Skeletal muscle tissue (tissue), 4 donors: ENCODE measurements around the gene ARIH2. TPM values are rescaled to one million over a fixed set of nuclear protein-coding genes. Genes with fewer than 3 reads are reported as not detected.

ENCODE experiments used
- H3K27ac ChIP-seq: one replicate; pipeline ENCODE4 v1.7.0; 2013; ENCODE audit warnings: mild to moderate bottlenecking, low read depth, low read length, inconsistent platforms
- H3K27me3 ChIP-seq, 3 donors: one replicate each; pipeline ENCODE4 v1.7.0; 2013; ENCODE audit warnings: low read length in 3 of 3; ENCODE audit not compliant: control insufficient read depth in 3 of 3, insufficient read depth in 3 of 3
- H3K36me3 ChIP-seq, 3 donors: one replicate each; pipeline ENCODE4 v1.7.0; 2013; ENCODE audit warnings: low read length in 3 of 3; ENCODE audit not compliant: control insufficient read depth in 3 of 3, insufficient read depth in 3 of 3
- H3K4me1 ChIP-seq, 3 donors: one replicate each; pipeline ENCODE4 v1.7.0; 2013; ENCODE audit warnings: low read length in 3 of 3, mild to moderate bottlenecking in 3 of 3; ENCODE audit not compliant: control insufficient read depth in 3 of 3, insufficient read depth in 3 of 3
- H3K4me3 ChIP-seq, 3 donors: one replicate each; pipeline ENCODE4 v1.7.0; 2013; ENCODE audit warnings: low read length in 3 of 3
- H3K9ac ChIP-seq, 3 donors: one replicate each; pipeline ENCODE4 v1.7.0; 2013; ENCODE audit warnings: low read length in 3 of 3, mild to moderate bottlenecking in 3 of 3, moderate library complexity in 2 of 3, low read depth in 1 of 3
- H3K9me3 ChIP-seq, 3 donors: one replicate each; pipeline ENCODE4 v1.7.0; 2013; ENCODE audit warnings: low read length in 3 of 3; ENCODE audit not compliant: control insufficient read depth in 3 of 3
- total RNA-seq: library from RNA; depleted of rRNA; stranded (reverse); fragments of >200 nt; gene quantifications from one replicate; pipeline ENCODE4 v1.2.3, GENCODE V29; 2014
- donor health status: Osteomylitis.

The ARIH2 gene
- total RNA-seq, 1 donor from 2014 or later: 51.7 TPM

GRCh38 chr3:48997102-48997635 is 78.5 kb downstream of the ARIH2 start:
- Histone ChIP-seq H3K4me1 (peaks cover 2 to 3% (median 2%) of the 10 kb centered on the region in 3 donors), H3K27ac (no peak overlapping the region), H3K36me3 (peaks cover 0 to 9% (median 7%) of the 10 kb centered on the region in 3 donors), H3K27me3 (no peaks in the 10 kb centered on the region), H3K9me3 (no peaks in the 10 kb centered on the region), H3K9ac (no peak overlapping the region), H3K4me3 (no peak overlapping the region)

GRCh38 chr3:48997714-48998637 is 79.3 kb downstream of the ARIH2 start:
- no peaks in the 10 kb centered on the region for H3K9me3 ChIP-seq
- no peaks in the 10 kb centered on the region for H3K4me1 ChIP-seq
- H3K4me3 ChIP-seq: no peak overlapping the region
- no peaks in the 10 kb centered on the region for H3K27me3 ChIP-seq
- no peak overlapping the region for H3K9ac ChIP-seq
- H3K27ac ChIP-seq: no peak overlapping the region
- H3K36me3 ChIP-seq: peaks cover 0 to 9% (median 7%) of the 10 kb centered on the region in 3 donors

- Histone ChIP-seq H3K27me3 (no peaks in the 10 kb centered on the region), H3K4me3 (no peak overlapping the region), H3K9ac (no peak overlapping the region), H3K36me3 (peaks cover 0 to 9% (median 7%) of the 10 kb centered on the region in 3 donors), H3K4me1 (no peaks in the 10 kb centered on the region), H3K9me3 (no peaks in the 10 kb centered on the region), H3K27ac (no peak overlapping the region)
Observed at GRCh38 chr3:48999085-48999858, 80.6 kb downstream of the ARIH2 start.

GRCh38 chr3:49001155-49001554 is 82.5 kb downstream of the ARIH2 start:
- Histone ChIP-seq H3K36me3 (peaks cover 0 to 6% (median 3%) of the 10 kb centered on the region in 3 donors), H3K4me3 (no peak overlapping the region), H3K9ac (no peak overlapping the region), H3K27me3 (no peaks in the 10 kb centered on the region), H3K4me1 (peaks cover 2 to 5% (median 3%) of the 10 kb centered on the region in 3 donors), H3K9me3 (no peaks in the 10 kb centered on the region), H3K27ac (no peak overlapping the region)

- peaks cover 16 to 27% (median 17%) of the 10 kb centered on the region in 3 donors for H3K4me1 ChIP-seq
- no peaks in the 10 kb centered on the region for H3K27me3 ChIP-seq
- no peak overlapping the region for H3K4me3 ChIP-seq
- no peak overlapping the region for H3K27ac ChIP-seq
- no peaks in the 10 kb centered on the region for H3K9me3 ChIP-seq
- no peak overlapping the region for H3K9ac ChIP-seq
- peaks cover 0 to 6% (median 0%) of the 10 kb centered on the region in 3 donors for H3K36me3 ChIP-seq
Observed at GRCh38 chr3:49004352-49005302, 86.0 kb downstream of the ARIH2 start.

GRCh38 chr3:49005303-49005680 is 86.7 kb downstream of the ARIH2 start:
- Histone ChIP-seq H3K9me3 (no peaks in the 10 kb centered on the region), H3K36me3 (peaks cover 0 to 6% (median 0%) of the 10 kb centered on the region in 3 donors), H3K27ac (no peak overlapping the region), H3K4me1 (peaks cover 16 to 27% (median 17%) of the 10 kb centered on the region in 3 donors), H3K27me3 (no peaks in the 10 kb centered on the region), H3K4me3 (no peak overlapping the region), H3K9ac (no peak overlapping the region)

GRCh38 chr3:49005998-49006397 is 87.4 kb downstream of the ARIH2 start:
- Histone ChIP-seq H3K36me3 (peaks cover 0 to 6% (median 0%) of the 10 kb centered on the region in 3 donors), H3K9me3 (no peaks in the 10 kb centered on the region), H3K4me1 (peaks cover 16 to 27% (median 17%) of the 10 kb centered on the region in 3 donors), H3K4me3 (peak overlapping the region; percentile 89 to 97 (median 95)), H3K27me3 (no peaks in the 10 kb centered on the region), H3K9ac (peak overlapping the region in 2 of 3 donors; percentile 93 to 96), H3K27ac (peak overlapping the region; percentile 98)

GRCh38 chr3:49006408-49007067 is 87.9 kb downstream of the ARIH2 start:
- H3K4me1 ChIP-seq: peaks cover 17 to 30% (median 20%) of the 10 kb centered on the region in 3 donors
- H3K27ac ChIP-seq: peak overlapping the region; percentile 98
- H3K36me3 ChIP-seq: peaks cover 0 to 6% (median 0%) of the 10 kb centered on the region in 3 donors

More at GRCh38 chr3:49006408-49007067, 87.9 kb downstream of the ARIH2 start:
- Histone ChIP-seq H3K9me3 (no peaks in the 10 kb centered on the region), H3K4me3 (peak overlapping the region; percentile 89 to 97 (median 95)), H3K9ac (peak overlapping the region; percentile 92 to 96 (median 93)), H3K27me3 (no peaks in the 10 kb centered on the region)
